GM12878 (cell line): ENCODE measurements around the gene DOLPP1. TPM values are rescaled to one million over a fixed set of nuclear protein-coding genes. Genes with fewer than 3 reads are reported as not detected.

Source experiments
- ATAC-seq: fragments of 200-7000 bp; cut with Tn5 transposase; 3 replicates; pipeline ENCODE4 v1.9.1; 2020; ENCODE audit warnings: mild to moderate bottlenecking, moderate library complexity
- BruUV-seq: library from RNA; stranded (reverse); fragments of 400-500 nt; replicated peaks from 2 replicates; lab custom pipeline; 2021; lab: Mats Ljungman, UMichigan
- CTCF ChIA-PET: fragments of 300-600 bp; sonication (Branson Sonifier 250); formaldehyde crosslinking; extraction: SDS; loops from one replicate; lab custom pipeline; 2021; ENCODE audit warnings: inconsistent platforms; lab: Yijun Ruan, JAX
- POLR2A ChIA-PET: fragments of 350-600 bp; formaldehyde crosslinking; extraction: SDS; loops from one replicate; lab custom pipeline; 2021; ENCODE audit warnings: inconsistent platforms; lab: Charles Lee
- RAD21 ChIA-PET: fragments of 300-600 bp; sonication (Branson Sonifier 250); formaldehyde crosslinking; loops from one replicate; lab custom pipeline; 2023; ENCODE audit warnings: antibody characterized with exemption; ENCODE audit not compliant: unreplicated experiment; lab: Charles Lee
- SMC1A ChIA-PET: fragments of 300-600 bp; sonication (Branson Sonifier 250); formaldehyde crosslinking; loops from one replicate; lab custom pipeline; 2023; ENCODE audit not compliant: unreplicated experiment, uncharacterized antibody; lab: Charles Lee
- DNase-seq: peaks from one replicate; pipeline ENCODE4 v3.0.0-alpha.2; 2011; ENCODE audit warnings: low read depth, low spot score
- FAIRE-seq: peaks from 3 replicates; lab custom pipeline; 2011; peaks lifted over from hg19 to GRCh38; lab: Jason Lieb, UNC
- H2AFZ ChIP-seq: 2 replicates; pipeline ENCODE4 v1.6.0; 2011; ENCODE audit warnings: low read depth, low read length, control low read depth; ENCODE audit not compliant: control insufficient read depth
- H3K27ac ChIP-seq: 2 replicates; pipeline ENCODE4 v1.5.1; 2011; ENCODE audit warnings: control low read depth; ENCODE audit not compliant: control insufficient read depth, insufficient read depth
- H3K27me3 ChIP-seq, 2 experiments: replicated peaks in 1 of 2; 2 replicates each; pipeline versions ENCODE4 v1.6.0 to v1.6.1; 2011; ENCODE audit warnings: low read length in 1 of 2; ENCODE audit not compliant: control insufficient read depth in 2 of 2, insufficient read depth in 2 of 2
- H3K36me3 ChIP-seq, 2 experiments: 2 replicates each; pipeline ENCODE4 v1.5.1; 2011; ENCODE audit warnings: low read length in 1 of 2; ENCODE audit not compliant: control insufficient read depth in 2 of 2, insufficient read depth in 2 of 2
- H3K4me1 ChIP-seq: 2 replicates; pipeline ENCODE4 v1.6.1; 2011; ENCODE audit warnings: mild to moderate bottlenecking, low read length, moderate library complexity, mixed read lengths; ENCODE audit not compliant: control insufficient read depth, insufficient read depth
- H3K4me2 ChIP-seq: 2 replicates; pipeline ENCODE4 v1.6.0; 2011; ENCODE audit warnings: control low read depth; ENCODE audit not compliant: control insufficient read depth, insufficient read depth
- H3K4me3 ChIP-seq: fragments of 200-600 bp; sonication (generic); 2 replicates; pipeline ENCODE4 v1.5.1; 2016
- H3K79me2 ChIP-seq: 2 replicates; pipeline ENCODE4 v1.6.0; 2011; ENCODE audit warnings: low read length; ENCODE audit not compliant: control insufficient read depth, insufficient read depth
- H3K9ac ChIP-seq: 2 replicates; pipeline ENCODE4 v1.8.0; 2011; ENCODE audit warnings: low read length, control low read depth, mixed read lengths; ENCODE audit not compliant: control insufficient read depth, insufficient read depth
- H3K9me3 ChIP-seq: replicated peaks from 3 replicates; pipeline ENCODE4 v1.5.1; 2011; ENCODE audit warnings: mild to moderate bottlenecking, low read length; ENCODE audit not compliant: control insufficient read depth, insufficient read depth
- H4K20me1 ChIP-seq: 2 replicates; pipeline ENCODE4 v1.6.0; 2011; ENCODE audit not compliant: control insufficient read depth, insufficient read depth
- BHLHE40 ChIP-seq, 2 experiments: fragments of 450-650 bp in 1 of 2; IDR thresholded peaks; 2 replicates each; pipeline ENCODE4 v1.6.1; 2011 to 2017; ENCODE audit warnings: low read depth in 2 of 2, borderline replicate concordance in 1 of 2, improper control_type of control experiment in 1 of 2, low read length in 1 of 2, mild to moderate bottlenecking in 1 of 2
- E4F1 ChIP-seq: fragments of 450-650 bp; IDR thresholded peaks from 2 replicates; pipeline ENCODE4 v1.6.1; 2018; ENCODE audit warnings: borderline replicate concordance, mild to moderate bottlenecking; ENCODE audit not compliant: partially characterized antibody
- MEF2B ChIP-seq: fragments of 450-650 bp; IDR thresholded peaks from 2 replicates; pipeline ENCODE4 v1.6.1; 2018; ENCODE audit warnings: mild to moderate bottlenecking, moderate library complexity; ENCODE audit not compliant: partially characterized antibody, poor library complexity, severe bottlenecking
- NBN ChIP-seq: fragments of 450-650 bp; IDR thresholded peaks from 2 replicates; pipeline ENCODE4 v1.6.1; 2016
- NRF1 ChIP-seq: conservative IDR thresholded peaks from 2 replicates; pipeline ENCODE4 v1.6.1; 2011; ENCODE audit warnings: mild to moderate bottlenecking, low read depth, low read length, improper control_type of control experiment
- RUNX3 ChIP-seq: IDR thresholded peaks from 2 replicates; pipeline ENCODE4 v1.6.1; 2012; ENCODE audit warnings: low read length, inconsistent platforms
- STAT1 ChIP-seq: fragments of 450-650 bp; conservative IDR thresholded peaks from 2 replicates; pipeline ENCODE4 v1.6.1; 2014; ENCODE audit warnings: antibody characterized with exemption, mild to moderate bottlenecking
- ZNF274 ChIP-seq: IDR thresholded peaks from one replicate; pipeline ENCODE4 v1.8.0; 2011; ENCODE audit not compliant: insufficient read length, insufficient read depth
- WGBS: methylation state at CpG from one replicate; pipeline ENCODE4 v1.1.6; 2016; ENCODE audit warnings: low lambda C conversion rate; ENCODE audit not compliant: insufficient replicate concordance, insufficient coverage; ENCODE audit errors: missing lambda C conversion rate; 5-methylcytosine and 5-hydroxymethylcytosine counted together
- in situ Hi-C: fragments of 300-500 bp; cut with MboI; formaldehyde crosslinking; loops from 9 replicates; pipeline ENCODE4 v1.14.3; 2018; ENCODE audit warnings: mixed read lengths
- intact Hi-C: fragments of 100-400 bp; cut with micrococcal nuclease; formaldehyde crosslinking; loops from one replicate; pipeline ENCODE4 v1.14.2; 2022; ENCODE audit not compliant: unreplicated experiment
- polyA plus RNA-seq, 11 experiments: library from polyadenylated mRNA; depleted of rRNA in 4 of 11; unstranded in 6 of 11; stranded (reverse) in 5 of 11; fragments of >200 nt; fragmentation: Nextera tagmentation in 4 of 11; fragmentation: Illumina TruSeq in 1 of 11; extraction: Ambion mirVana in 4 of 11; extraction: Trizol in 1 of 11; gene quantifications; 1 replicate in 1 of 11; 2 replicates in 10 of 11; pipeline versions ENCODE4 v1.2.1 to v1.2.3, GENCODE V29; 2011 to 2016; ENCODE audit warnings: inconsistent platforms in 2 of 11, missing spikeins in 2 of 11, low read depth in 1 of 11
- total RNA-seq, 4 experiments: library from RNA; depleted of rRNA in 3 of 4; stranded (reverse); fragments of >200 nt in 3 of 4; fragmentation: Illumina TruSeq in 1 of 4; extraction: Trizol in 1 of 4; gene quantifications; 2 replicates each; pipeline versions ENCODE4 v1.2.1 to v1.2.3, GENCODE V29; 2013 to 2021
- TF ChIP-seq, protein P1 (sequence below): fragments of 150-350 bp; IDR thresholded peaks from 2 replicates; pipeline ENCODE4 v1.6.1; 2014; ENCODE audit warnings: mild to moderate bottlenecking, low read depth, low read length

Gene DOLPP1
- total and polyA plus RNA-seq, 10 of the 15 experiments (the other 5 are each of a cell fraction or from before 2014, with no cell fraction given): 0.76 to 19.9 (median 13.4) TPM

GRCh38 chr9:129095908-129096307 is 15.0 kb downstream of the DOLPP1 start:
- intact Hi-C loops (no loop called here), in situ Hi-C loops (no loop called here)
- ChIA-PET CTCF (interaction anchor here (2.1 kb wide), 1 partner anchor 8 kb away, joined by 6 read pairs; no protein-coding TSS in a partner anchor), RAD21 (no interaction called here), SMC1A (no interaction called here), POLR2A (no interaction called here)
- Histone ChIP-seq H3K9me3 (no peaks in the 10 kb centered on the region), H4K20me1 (no peaks in the 10 kb centered on the region), H3K4me3 (no peak overlapping the region), H3K9ac (no peak overlapping the region), H3K27me3 (no peaks in the 10 kb centered on the region), H3K79me2 (no peaks in the 10 kb centered on the region), H3K27ac (no peak overlapping the region), H3K4me1 (no peaks in the 10 kb centered on the region), H3K4me2 (no peak overlapping the region), H2AFZ (no peak overlapping the region), H3K36me3 (no peaks in the 10 kb centered on the region)
- no TSS peak for BruUV-seq
- DNase-seq (no peak), FAIRE-seq (no peak), ATAC-seq (no peak)
- TF ChIP-seq BHLHE40 (IDR thresholded peaks at IDR 0.05; ENCODE audit: borderline replicate concordance in 1 of 2, low read depth in 2 of 2, low read length in 1 of 2) (no peak), ZNF274 (no peak), NBN (no peak)
- TF ChIP-seq, protein P1, sequence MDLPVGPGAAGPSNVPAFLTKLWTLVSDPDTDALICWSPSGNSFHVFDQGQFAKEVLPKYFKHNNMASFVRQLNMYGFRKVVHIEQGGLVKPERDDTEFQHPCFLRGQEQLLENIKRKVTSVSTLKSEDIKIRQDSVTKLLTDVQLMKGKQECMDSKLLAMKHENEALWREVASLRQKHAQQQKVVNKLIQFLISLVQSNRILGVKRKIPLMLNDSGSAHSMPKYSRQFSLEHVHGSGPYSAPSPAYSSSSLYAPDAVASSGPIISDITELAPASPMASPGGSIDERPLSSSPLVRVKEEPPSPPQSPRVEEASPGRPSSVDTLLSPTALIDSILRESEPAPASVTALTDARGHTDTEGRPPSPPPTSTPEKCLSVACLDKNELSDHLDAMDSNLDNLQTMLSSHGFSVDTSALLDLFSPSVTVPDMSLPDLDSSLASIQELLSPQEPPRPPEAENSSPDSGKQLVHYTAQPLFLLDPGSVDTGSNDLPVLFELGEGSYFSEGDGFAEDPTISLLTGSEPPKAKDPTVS: no peak
- WGBS: 69% methylated on average over 12 of the region's 12 CpGs

DNA sequence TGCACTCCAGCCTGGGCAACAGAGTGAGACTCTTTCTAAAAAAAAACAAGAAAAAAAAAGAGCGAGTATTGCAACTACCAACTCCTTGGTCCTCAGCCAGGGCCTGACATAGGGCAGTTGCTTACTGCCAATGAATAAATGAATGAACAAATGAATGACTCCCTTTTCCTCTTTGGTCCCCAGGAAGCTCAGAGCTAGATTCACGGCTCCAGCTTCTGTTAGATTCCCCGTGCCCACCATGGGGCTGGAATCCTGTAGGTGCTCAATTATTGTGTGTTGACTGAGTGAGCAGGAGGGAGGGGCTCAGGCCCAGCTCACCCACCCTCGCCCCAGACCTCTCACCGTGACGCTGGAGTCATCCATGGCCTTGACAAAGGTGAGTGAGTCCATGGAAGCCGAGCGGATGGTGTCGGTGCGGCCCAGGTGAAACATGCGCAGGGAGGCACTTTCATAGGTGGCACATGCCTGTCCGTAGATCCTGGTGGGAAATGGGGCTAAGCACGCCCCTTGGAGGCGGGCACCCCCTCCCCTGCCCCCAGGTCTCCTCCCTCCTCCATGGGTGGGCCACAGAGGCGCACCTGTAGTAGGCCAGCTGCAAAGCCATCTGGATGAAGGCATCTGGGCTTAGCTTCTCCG is 16.9 kb downstream of the DOLPP1 start:
- in situ Hi-C loops: no loop called here
- POLR2A ChIA-PET: interaction anchor here (0.6 kb wide), 2 partner anchors 67 to 1027 kb away, joined by 3 to 4 read pairs; no protein-coding TSS in a partner anchor
- FAIRE-seq: no peak
- TF ChIP-seq STAT1: no peak
- TF ChIP-seq E4F1: no peak
- no peak for TF ChIP-seq RUNX3
- TF ChIP-seq NRF1: no peak
- TF ChIP-seq MEF2B: no peak

More for the DNA sequence above, 16.9 kb downstream of the DOLPP1 start:
- BruUV-seq: no TSS peak
- 58% methylated on average over 16 of the region's 16 CpGs for WGBS
- Histone ChIP-seq H3K36me3 (no peaks in the 10 kb centered on the region), H3K4me1 (no peaks in the 10 kb centered on the region), H3K4me2 (no peak overlapping the region), H3K79me2 (no peaks in the 10 kb centered on the region), H2AFZ (no peak overlapping the region), H3K9me3 (no peaks in the 10 kb centered on the region), H3K4me3 (no peak overlapping the region), H3K9ac (no peak overlapping the region), H3K27ac (no peak overlapping the region), H4K20me1 (no peaks in the 10 kb centered on the region), H3K27me3 (no peaks in the 10 kb centered on the region)
- intact Hi-C loops: no loop called here
- no peak for DNase-seq
- ChIA-PET RAD21 (interaction anchor here (0.9 kb wide), 1 partner anchor 14 kb away, joined by 3 read pairs; no protein-coding TSS in a partner anchor), SMC1A (no interaction called here), CTCF (interaction anchor here (1.1 kb wide), 1 partner anchor 527 kb away, joined by 4 read pairs; no protein-coding TSS in a partner anchor)
- ATAC-seq: no peak
